ENCODE measurements around the gene BATF3. TPM values are rescaled to one million over a fixed set of nuclear protein-coding genes. Genes with fewer than 3 reads are reported as not detected.

The BATF3 gene
- total and polyA plus RNA-seq, 2 of the 4 experiments (the other 2 are of a cell fraction), result 1.6 to 3.9 TPM

GRCh38 chr1:212737559-212737958 is 37.9 kb upstream of the BATF3 start:
- H3K79me1 ChIP-seq (ENCODE audit: low read depth in 1 of 2, low read length in 2 of 2), result peaks cover 4 to 6% of the 10 kb centered on the region in 2 experiments; a peak in 1 of 4 replicates
- H2AK5ac ChIP-seq (ENCODE audit: low read depth, low read length), result no peak overlapping the region
- no peak overlapping the region for H2BK120ac ChIP-seq (ENCODE audit: low read depth, low read length)
- no peaks in the 10 kb centered on the region for H3K9me3 ChIP-seq (ENCODE audit: control insufficient read depth, insufficient read depth, low read length)
- in situ Hi-C loops (cut with MboI; ENCODE audit: low sequenced_read_pairs), result no loop called here
- H4K20me1 ChIP-seq (ENCODE audit: insufficient read depth, low read length), result no peaks in the 10 kb centered on the region
- no TSS peak for BruUV-seq (replicated peaks)
- no peak overlapping the region for H3K14ac ChIP-seq (replicated peaks; ENCODE audit: low read depth, low read length)
- H3K4me1 ChIP-seq (ENCODE audit: control insufficient read depth, insufficient read depth, low read length), result no peaks in the 10 kb centered on the region
- no peak overlapping the region for H3K9ac ChIP-seq (ENCODE audit: low read depth, low read length)
- no peak overlapping the region for H2BK20ac ChIP-seq (ENCODE audit: low read depth, low read length)
- TF ChIP-seq MAZ (IDR thresholded peaks at IDR 0.05; ENCODE audit: borderline replicate concordance, low read depth, low read length), result no peak
- TF ChIP-seq RFX5 (IDR thresholded peaks at IDR 0.05; ENCODE audit: low read depth, low read length), result no peak
- ChIA-PET CTCF (interaction anchor here (2.3 kb wide), 1 partner anchor 12 kb away, joined by 7 read pairs; no protein-coding TSS in a partner anchor), POLR2A (ENCODE audit: unreplicated experiment) (no interaction called here)
- H2AFZ ChIP-seq (replicated peaks; ENCODE audit: low read length, poor library complexity), result no peak overlapping the region
- dilution Hi-C loops (cut with HindIII; ENCODE audit: low sequenced_read_pairs, unreplicated experiment), result no loop called here
- H3K27ac ChIP-seq (ENCODE audit: insufficient read depth, low read length), result no peak overlapping the region
- no peak overlapping the region for H2BK15ac ChIP-seq (ENCODE audit: low read depth, low read length)
- ATAC-seq (ENCODE audit: low read depth) (no peak), DNase-seq (no peak)
- no peaks in the 10 kb centered on the region for H3K27me3 ChIP-seq (ENCODE audit: control insufficient read depth, insufficient read depth, low read length)
- no peak overlapping the region for H3K4me2 ChIP-seq (ENCODE audit: low read depth, low read length)
- H4K91ac ChIP-seq (ENCODE audit: insufficient read depth, low read depth, low read length), result no peak overlapping the region
- no peak overlapping the region for H4K5ac ChIP-seq (ENCODE audit: low read depth, low read length)
- no peak overlapping the region for H3K4me3 ChIP-seq (ENCODE audit: insufficient read depth, low read depth, low read length)
- no peaks in the 10 kb centered on the region for H3K9me1 ChIP-seq (ENCODE audit: insufficient read depth, low read length)
- H3K23ac ChIP-seq (ENCODE audit: low read depth, low read length), result no peak overlapping the region
- no peak overlapping the region for H3K56ac ChIP-seq (ENCODE audit: extremely low read depth, insufficient read depth, low read length)
- intact Hi-C loops (cut with micrococcal nuclease), result no loop called here
- H2BK5ac ChIP-seq (ENCODE audit: low read depth, low read length, poor library complexity, severe bottlenecking), result no peak overlapping the region
- no peak overlapping the region for H4K8ac ChIP-seq (ENCODE audit: low read depth in 2 of 2, low read length in 2 of 2)
- no peaks in the 10 kb centered on the region for H3K36me3 ChIP-seq (ENCODE audit: control insufficient read depth, insufficient read depth, low read length)
- H2AK9ac ChIP-seq (replicated peaks; ENCODE audit: low read depth, low read length, poor library complexity), result no peak overlapping the region
- no peak overlapping the region for H3K4ac ChIP-seq (ENCODE audit: low read depth, low read length)
- no peak overlapping the region for H3K18ac ChIP-seq (ENCODE audit: low read depth, low read length)

All from IMR-90 (cell line).